Lung microvascular endothelial cell (primary cell): ENCODE data around the gene CXCR2. TPM values are rescaled to one million over a fixed set of nuclear protein-coding genes. Genes with fewer than 3 reads are reported as not detected.

Experiments
- DNase-seq, 2 donors: peaks; one replicate each; pipeline versions ENCODE4 v3.0.0 to v3.0.0-alpha.2; 2010; ENCODE audit warnings: low read depth in 2 of 2
- total RNA-seq: library from RNA; depleted of rRNA; stranded (reverse); fragments of >200 nt; gene quantifications from 2 replicates; pipeline ENCODE4 v1.2.1, GENCODE V29; 2014

Gene CXCR2
- total RNA-seq, 1 donor from 2014 or later = not detected

DNA sequence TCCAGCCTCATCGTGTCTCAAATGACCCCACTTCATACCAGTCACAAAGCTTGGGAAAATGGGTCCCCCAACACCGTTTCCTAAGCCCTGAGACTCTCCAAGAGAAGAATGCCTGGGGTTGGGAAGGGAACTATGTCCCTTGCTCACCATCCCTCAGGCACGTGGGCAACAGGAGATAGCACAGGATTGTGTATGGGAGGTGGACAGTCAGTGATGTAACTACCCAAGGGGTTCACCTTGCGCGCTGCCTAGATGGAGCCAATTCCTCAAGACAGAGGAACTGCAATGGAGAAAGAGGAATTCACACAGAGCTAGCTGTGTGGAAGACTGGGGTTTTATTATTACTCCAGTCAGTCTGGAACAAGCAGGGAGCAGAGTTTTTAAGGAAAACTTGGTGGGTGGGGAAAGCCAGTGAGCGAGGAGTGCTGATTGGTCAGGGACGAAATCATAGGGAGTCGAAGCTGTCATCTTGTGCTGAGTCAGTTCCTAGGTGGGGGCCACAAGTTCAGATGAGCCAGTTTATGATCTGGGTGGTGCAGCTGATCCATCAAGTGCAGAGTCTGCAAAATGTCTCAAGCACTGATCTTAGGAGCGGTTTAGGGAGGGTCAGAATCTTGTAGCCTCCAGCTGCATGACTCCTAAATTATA is 54.8 kb downstream of the CXCR2 start:
- DNase-seq = no peak

DNA sequence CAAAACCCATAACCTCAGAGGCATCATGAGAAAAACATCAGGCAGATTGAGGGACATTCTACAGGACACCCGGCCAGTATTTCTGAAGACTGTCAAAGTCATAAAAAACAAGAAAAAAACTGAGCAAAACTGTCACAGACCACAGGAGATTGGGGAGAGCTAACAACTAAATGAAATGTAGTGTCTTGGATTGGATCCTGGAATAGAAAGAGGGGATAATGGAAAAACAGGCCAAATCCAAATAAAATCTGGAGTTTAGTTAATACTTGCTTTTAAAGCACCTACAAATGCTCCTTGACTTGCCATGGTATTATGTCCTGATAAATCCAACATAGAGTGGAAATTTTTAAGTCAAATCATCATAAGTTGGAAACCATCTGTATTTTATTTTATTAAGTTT is 58.5 kb downstream of the CXCR2 start:
- no peak for DNase-seq

DNA sequence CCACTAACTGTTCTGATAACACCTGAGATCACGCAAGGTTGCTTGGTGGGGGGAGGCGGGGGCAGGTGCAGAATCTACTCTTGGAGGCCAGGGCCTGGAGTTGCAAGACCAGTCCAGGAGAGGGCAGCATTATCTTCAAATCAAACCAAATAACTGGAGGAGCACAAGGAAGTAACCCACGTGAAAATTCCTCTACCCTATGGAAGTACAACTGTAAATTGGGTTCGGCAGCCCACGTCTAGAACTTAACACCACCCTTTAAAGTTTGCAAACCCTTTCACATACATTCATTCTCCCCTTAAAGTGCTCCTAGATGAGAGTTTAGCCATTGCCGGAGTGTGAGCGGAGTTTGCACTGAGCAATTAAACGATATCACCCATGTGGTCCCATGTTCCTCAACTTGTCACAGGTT is 60.5 kb downstream of the CXCR2 start:
- peak; percentile 74 to 80 for DNase-seq

Other genes with a start within 250 kb of the CXCR2 start
- gene TNS1, start 123.0 kb upstream of the CXCR2 start, total RNA-seq = 26.8 and 82.1 TPM in 2 replicates
- not detected in 2 replicates for gene RUFY4, start 56.8 kb upstream of the CXCR2 start, total RNA-seq
- not detected in 2 replicates for gene CXCR1, start 40.9 kb downstream of the CXCR2 start, total RNA-seq
- gene ARPC2, start 91.2 kb downstream of the CXCR2 start, total RNA-seq = 213 and 281 TPM in 2 replicates
- gene GPBAR1, start 135.0 kb downstream of the CXCR2 start, total RNA-seq = under 0.01 TPM in 1 of 2 replicates, not detected in the other
- gene AAMP, start 144.1 kb downstream of the CXCR2 start, total RNA-seq = 111 and 116 TPM in 2 replicates
- 19.2 and 20.0 TPM in 2 replicates for gene PNKD, start 144.5 kb downstream of the CXCR2 start, total RNA-seq
- gene TMBIM1, start 166.5 kb downstream of the CXCR2 start, total RNA-seq = 109 and 180 TPM in 2 replicates
- not detected in 2 replicates for gene CATIP, start 230.8 kb downstream of the CXCR2 start, total RNA-seq